ENCODE measurements around the gene ZNF217. TPM values are rescaled to one million over a fixed set of nuclear protein-coding genes. Genes with fewer than 3 reads are reported as not detected.
"Not testable (repeated sequence)": the region's sequence is repeated elsewhere in the genome, so short reads cannot be mapped to it uniquely, and the experiment has no call there.

Gene ZNF217
- total RNA-seq, 1 donor, result 65.8 TPM

DNA sequence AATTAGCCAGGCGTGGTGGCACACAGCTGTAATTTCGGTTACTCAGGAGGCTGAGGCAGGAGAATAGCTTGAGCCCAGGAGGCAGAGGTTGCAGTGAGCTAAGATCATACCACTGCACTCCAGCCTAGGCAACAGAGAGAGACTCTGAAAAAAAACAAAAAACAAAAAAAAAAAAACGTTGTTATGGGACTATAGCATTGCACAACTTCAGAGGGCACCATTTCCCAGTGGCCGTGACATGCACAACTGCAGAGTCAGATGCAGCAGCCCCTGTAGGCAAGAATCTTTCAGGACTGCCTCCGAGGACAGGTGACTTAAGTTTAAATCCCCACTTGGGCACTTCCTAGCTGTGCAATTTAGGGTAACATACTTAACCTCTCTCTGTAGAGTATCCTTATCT, 64.0 kb downstream of the ZNF217 start:
- Histone ChIP-seq H3K4me1 (ENCODE audit: insufficient read depth, low read length) (peaks cover 6% of the 10 kb centered on the region), H3K9me3 (ENCODE audit: low read depth, low read length) (no peaks in the 10 kb centered on the region), H3K4me3 (ENCODE audit: low read length) (no peak overlapping the region)

DNA sequence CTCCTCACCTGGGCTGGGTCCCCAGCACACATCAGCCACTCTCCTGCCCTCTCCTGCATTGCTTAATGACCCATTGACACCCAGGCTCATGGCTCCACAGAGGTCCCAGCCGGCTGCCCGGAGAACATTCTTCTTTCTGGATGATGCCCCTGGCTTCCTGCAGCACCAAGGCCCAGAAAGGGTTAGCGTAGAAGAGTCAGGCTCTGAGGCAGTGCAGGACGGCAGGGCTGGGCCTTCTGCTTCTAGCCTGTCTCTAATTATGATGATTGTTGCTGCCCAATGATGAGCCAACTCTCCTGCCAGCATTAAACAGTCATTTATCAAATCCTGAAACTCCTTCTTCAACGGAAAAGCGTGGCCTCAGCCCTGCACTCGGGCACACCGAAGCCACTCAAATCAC, 66.4 kb downstream of the ZNF217 start:
- no peaks in the 10 kb centered on the region for H3K4me1 ChIP-seq (ENCODE audit: insufficient read depth, low read length)
- H3K27me3 ChIP-seq (ENCODE audit: insufficient read depth, low read length), result no peaks in the 10 kb centered on the region
- H3K4me3 ChIP-seq (ENCODE audit: low read length), result no peak overlapping the region
- no peaks in the 10 kb centered on the region for H3K9me3 ChIP-seq (ENCODE audit: low read depth, low read length)

More for the DNA sequence above, 64.0 kb downstream of the ZNF217 start:
- H3K27me3 ChIP-seq (ENCODE audit: insufficient read depth, low read length), result no peaks in the 10 kb centered on the region

DNA sequence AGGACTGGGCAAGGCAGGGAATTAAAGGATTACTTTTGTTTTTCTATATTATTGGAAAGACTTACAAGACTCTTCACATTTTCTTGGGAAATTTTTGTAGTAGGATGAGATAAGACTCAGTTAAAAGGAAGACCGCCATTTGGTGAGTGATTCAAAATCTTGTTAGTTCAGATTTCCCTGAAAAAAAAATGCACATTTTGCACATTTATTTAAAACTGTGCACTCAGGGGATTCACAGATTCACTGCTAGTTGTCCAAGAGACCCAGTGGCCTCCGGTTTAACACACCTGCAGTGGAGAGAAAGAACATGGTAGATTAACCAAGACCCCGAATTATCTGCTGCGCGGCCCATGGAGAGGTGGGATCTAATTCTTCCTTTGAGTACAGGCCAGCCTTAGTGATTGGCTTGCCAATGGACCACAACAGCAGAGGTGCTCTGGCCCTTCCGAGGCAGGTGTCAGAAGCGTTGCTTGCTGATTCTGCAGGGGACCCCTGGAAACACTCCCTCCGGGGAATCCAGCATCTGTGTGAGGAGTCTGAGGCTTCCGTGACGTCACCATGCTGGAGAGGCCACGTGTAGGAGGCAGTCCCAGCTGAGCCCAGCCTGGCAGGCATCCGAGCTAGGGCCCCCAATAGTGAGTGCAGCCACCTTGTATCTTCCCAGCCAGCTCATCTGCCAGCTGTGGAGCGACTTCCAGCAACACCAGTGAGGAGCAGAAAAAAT, 68.9 kb downstream of the ZNF217 start:
- no peaks in the 10 kb centered on the region for H3K4me1 ChIP-seq (ENCODE audit: insufficient read depth, low read length)
- no peak overlapping the region for H3K4me3 ChIP-seq (ENCODE audit: low read length)
- no peaks in the 10 kb centered on the region for H3K9me3 ChIP-seq (ENCODE audit: low read depth, low read length)
- no peaks in the 10 kb centered on the region for H3K27me3 ChIP-seq (ENCODE audit: insufficient read depth, low read length)

DNA sequence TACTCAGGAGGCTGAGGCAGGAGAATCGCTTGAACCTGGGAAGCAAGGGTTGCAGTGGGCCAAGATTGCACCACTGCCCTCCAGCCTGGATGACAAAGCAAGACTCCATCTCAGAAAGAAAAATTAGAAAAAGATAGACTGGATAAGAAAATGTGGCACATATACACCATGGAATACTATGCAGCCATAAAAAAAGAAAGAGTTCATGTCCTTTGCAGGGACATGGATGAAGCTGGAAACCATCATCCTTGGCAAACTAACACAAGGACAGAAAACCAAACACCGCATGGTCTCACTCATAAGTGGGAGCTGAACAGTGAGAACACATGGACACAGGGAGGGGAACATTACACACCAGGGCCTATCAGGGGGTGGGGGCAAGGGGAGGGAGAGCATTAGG, 70.0 kb downstream of the ZNF217 start:
- H3K4me1 ChIP-seq (ENCODE audit: insufficient read depth, low read length); H3K9me3 ChIP-seq (ENCODE audit: low read depth, low read length); H3K27me3 ChIP-seq (ENCODE audit: insufficient read depth, low read length): not testable (repeated sequence)

DNA sequence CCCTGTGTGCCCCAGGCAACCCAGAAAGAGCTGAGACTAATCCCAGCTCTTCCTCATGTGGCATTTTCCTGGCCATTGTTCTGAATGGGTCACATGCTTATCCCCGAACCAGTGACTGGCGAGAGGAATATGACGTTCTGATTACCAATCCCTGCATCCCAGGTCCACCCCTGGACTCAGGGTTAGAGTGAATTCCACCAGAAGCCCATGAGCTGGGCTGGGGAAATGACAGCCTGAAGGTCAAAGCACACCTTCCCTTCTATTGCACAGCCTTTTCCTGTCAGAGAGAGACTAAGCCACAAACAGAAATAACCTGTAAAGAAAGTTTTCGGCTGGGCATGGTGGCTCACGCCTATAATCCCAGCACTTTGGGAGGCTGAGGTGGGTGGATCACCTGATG, 70.9 kb downstream of the ZNF217 start:
- no peaks in the 10 kb centered on the region for H3K27me3 ChIP-seq (ENCODE audit: insufficient read depth, low read length)
- H3K4me3 ChIP-seq (ENCODE audit: low read length), result no peak overlapping the region
- no peaks in the 10 kb centered on the region for H3K9me3 ChIP-seq (ENCODE audit: low read depth, low read length)
- H3K4me1 ChIP-seq (ENCODE audit: insufficient read depth, low read length), result no peaks in the 10 kb centered on the region

More for the DNA sequence above, 70.0 kb downstream of the ZNF217 start:
- not testable (repeated sequence) for H3K4me3 ChIP-seq (ENCODE audit: low read length)

DNA sequence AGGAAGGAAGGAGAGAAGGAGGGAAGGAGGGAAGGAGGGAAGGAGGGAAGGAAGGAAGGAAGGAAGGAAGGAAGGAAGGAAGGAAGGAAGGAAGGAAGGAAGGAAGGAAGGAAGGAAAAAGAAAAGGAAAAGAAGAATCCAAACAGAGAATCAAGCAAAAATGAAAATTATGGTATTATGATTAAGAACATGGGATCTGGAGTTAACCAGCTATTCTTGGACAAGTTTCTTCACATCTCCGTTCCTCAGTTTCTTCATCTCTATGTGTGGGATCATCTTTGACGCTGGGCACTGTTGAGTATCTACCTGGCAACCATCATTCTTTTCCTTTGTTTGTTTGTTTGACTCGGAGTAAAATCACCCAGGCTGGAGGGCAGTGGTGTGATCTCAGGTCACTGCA, 71.6 kb downstream of the ZNF217 start:
- H3K27me3 ChIP-seq (ENCODE audit: insufficient read depth, low read length), result no peaks in the 10 kb centered on the region
- H3K4me3 ChIP-seq (ENCODE audit: low read length), result no peak overlapping the region
- no peaks in the 10 kb centered on the region for H3K4me1 ChIP-seq (ENCODE audit: insufficient read depth, low read length)
- no peaks in the 10 kb centered on the region for H3K9me3 ChIP-seq (ENCODE audit: low read depth, low read length)

DNA sequence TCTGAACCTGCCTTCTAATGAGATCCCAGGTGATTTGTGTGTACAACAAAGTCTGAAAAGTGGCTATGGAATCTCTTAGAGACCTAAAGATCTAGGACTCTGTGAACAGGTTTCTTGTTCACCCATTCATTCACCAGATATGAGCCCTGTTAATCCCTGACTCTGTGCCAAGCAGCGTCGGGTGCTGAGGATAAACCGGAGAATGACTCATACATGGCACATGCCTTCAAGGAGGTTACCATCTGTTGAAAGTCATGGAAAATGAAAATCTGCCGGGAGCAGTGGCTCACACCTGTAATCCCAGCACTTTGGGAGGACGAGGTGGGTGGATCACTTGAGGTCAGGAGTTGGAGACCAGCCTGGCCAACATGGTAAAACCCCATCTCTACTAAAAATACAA, 72.2 kb downstream of the ZNF217 start:
- not testable (repeated sequence) for H3K4me3 ChIP-seq (ENCODE audit: low read length); H3K27me3 ChIP-seq (ENCODE audit: insufficient read depth, low read length); H3K9me3 ChIP-seq (ENCODE audit: low read depth, low read length); H3K4me1 ChIP-seq (ENCODE audit: insufficient read depth, low read length)

DNA sequence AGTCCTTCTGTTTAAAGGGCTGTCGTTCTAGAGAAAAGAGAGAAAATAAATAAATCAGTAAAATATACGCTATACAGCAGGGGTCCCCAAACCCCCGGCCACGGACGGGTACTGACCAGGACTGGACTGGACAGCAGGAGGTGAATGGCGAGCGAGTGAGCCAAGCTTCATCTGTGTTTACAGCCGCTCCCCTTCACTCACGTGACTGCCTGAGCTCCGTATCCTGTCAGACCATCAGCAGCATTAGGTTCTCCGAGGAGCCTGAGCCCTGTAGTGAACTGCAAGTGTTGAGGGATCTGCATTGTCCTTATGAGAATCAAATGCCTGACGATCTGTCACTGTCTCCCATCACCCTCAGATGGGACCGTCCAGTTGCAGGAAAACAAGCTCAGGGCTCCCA, 76.5 kb downstream of the ZNF217 start:
- Histone ChIP-seq H3K4me1 (ENCODE audit: insufficient read depth, low read length) (no peaks in the 10 kb centered on the region), H3K4me3 (ENCODE audit: low read length) (no peak overlapping the region), H3K9me3 (ENCODE audit: low read depth, low read length) (no peaks in the 10 kb centered on the region), H3K27me3 (ENCODE audit: insufficient read depth, low read length) (no peaks in the 10 kb centered on the region)

All from mononuclear cell (primary cell).